Upper lobe of left lung (tissue), 4 donors: Measurements from ENCODE around the gene NAGS.

Source experiments
- EP300 ChIP-seq, 4 donors: sonication (generic); formaldehyde crosslinking; IDR thresholded peaks; one replicate each; pipeline ENCODE4 v1.5.1; 2017; ENCODE audit warnings: antibody characterized with exemption in 4 of 4, control low read depth in 2 of 4
- POLR2A ChIP-seq, 4 donors: fragments of 450-650 bp; IDR thresholded peaks; one replicate each; pipeline ENCODE4 v1.5.1; 2016 to 2017; ENCODE audit warnings: antibody characterized with exemption in 4 of 4, mild to moderate bottlenecking in 2 of 4
- POLR2AphosphoS5 ChIP-seq, 2 donors: sonication (generic); formaldehyde crosslinking; IDR thresholded peaks; one replicate each; pipeline ENCODE4 v1.5.1; 2017; ENCODE audit warnings: antibody characterized with exemption in 2 of 2
- TF ChIP-seq, protein P1 (sequence below), 6 experiments: fragments of 450-650 bp in 4 of 6; fragments of 200-600 bp in 2 of 6; sonication (generic) in 2 of 6; IDR thresholded peaks; one replicate each; pipeline ENCODE4 v1.5.1; 2016 to 2019; ENCODE audit warnings: antibody characterized with exemption in 6 of 6

DNA sequence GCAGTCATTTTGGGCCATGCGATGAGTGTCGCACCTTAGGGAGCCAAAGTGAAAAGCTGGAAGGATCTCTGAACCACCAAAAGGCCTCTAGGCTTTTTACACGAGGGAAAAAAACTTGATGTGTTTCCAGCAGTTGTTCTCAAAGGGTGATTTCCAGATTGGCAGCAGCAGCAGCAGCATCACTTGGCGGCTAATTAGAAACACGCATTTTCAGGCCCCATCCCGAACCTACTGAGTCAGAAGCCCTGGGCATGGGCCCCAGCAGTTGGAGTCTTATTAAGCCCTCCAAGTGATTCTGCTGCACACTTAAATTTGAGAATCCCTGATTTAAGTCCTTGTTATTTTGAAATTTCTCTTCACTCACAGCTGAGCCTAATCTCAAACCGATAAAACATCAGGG, 25.4 kb upstream of the NAGS start:
- TF ChIP-seq, protein P1, sequence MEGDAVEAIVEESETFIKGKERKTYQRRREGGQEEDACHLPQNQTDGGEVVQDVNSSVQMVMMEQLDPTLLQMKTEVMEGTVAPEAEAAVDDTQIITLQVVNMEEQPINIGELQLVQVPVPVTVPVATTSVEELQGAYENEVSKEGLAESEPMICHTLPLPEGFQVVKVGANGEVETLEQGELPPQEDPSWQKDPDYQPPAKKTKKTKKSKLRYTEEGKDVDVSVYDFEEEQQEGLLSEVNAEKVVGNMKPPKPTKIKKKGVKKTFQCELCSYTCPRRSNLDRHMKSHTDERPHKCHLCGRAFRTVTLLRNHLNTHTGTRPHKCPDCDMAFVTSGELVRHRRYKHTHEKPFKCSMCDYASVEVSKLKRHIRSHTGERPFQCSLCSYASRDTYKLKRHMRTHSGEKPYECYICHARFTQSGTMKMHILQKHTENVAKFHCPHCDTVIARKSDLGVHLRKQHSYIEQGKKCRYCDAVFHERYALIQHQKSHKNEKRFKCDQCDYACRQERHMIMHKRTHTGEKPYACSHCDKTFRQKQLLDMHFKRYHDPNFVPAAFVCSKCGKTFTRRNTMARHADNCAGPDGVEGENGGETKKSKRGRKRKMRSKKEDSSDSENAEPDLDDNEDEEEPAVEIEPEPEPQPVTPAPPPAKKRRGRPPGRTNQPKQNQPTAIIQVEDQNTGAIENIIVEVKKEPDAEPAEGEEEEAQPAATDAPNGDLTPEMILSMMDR (IDR thresholded peaks at IDR 0.05): no peak
- no peak for TF ChIP-seq POLR2A (IDR thresholded peaks at IDR 0.05)
- TF ChIP-seq POLR2AphosphoS5 (IDR thresholded peaks at IDR 0.05): no peak
- TF ChIP-seq EP300 (IDR thresholded peaks at IDR 0.05): no peak
